ENCODE data around the gene CDK18.

The CDK18 gene

DNA sequence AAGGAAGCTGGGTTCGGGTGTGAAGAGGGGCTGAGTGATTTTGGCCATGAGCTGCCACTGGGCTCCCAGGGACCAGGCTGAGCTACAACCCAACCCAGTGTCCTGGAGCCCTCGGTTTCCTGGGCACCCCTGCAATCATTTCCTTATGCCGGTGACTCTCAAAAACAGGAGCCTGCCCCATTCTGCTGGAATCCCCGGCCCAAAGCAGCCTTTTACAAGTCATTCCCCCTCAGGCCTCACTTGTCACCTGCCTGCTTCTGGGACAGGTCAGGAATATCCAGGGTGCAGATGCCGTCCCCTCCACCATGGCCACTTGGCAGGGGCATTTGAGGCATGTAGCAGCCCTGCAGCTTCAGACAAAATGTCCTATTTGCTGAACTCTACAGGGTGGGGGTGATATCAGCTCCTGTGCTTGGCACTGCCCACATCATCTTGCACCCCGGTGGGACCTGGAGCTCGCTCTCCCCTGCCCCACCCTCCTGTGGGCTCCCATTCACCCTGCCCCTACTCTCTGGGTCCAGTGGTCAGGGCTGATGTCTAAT lies 30.0 kb downstream of the CDK18 start:
- POLR2A ChIA-PET: no interaction called here
- H3K36me3 ChIP-seq (ENCODE audit: control insufficient read depth in 2 of 2, insufficient read depth in 1 of 2, low read length in 2 of 2): peaks cover 0 to 20% of the 10 kb centered on the region in 2 experiments; a peak in 1 of 3 replicates
- no peaks in the 10 kb centered on the region for H3K4me1 ChIP-seq (ENCODE audit: control insufficient read depth, insufficient read depth, low read length)
- H3K27ac ChIP-seq (ENCODE audit: extremely low read depth, low read depth, low read length): no peak overlapping the region
- CTCF ChIA-PET: interaction anchor here (0.8 to 2.7 kb wide), 5 partner anchors 9 to 182 kb away, joined by 3 to 20 read pairs (median 3); no protein-coding TSS in a partner anchor
- TF ChIP-seq ZNF211 (tag by site-specific recombination; IDR thresholded peaks at IDR 0.05; ENCODE audit: low read depth): no peak
- no peak for TF ChIP-seq ZNF248 (tag by site-specific recombination; IDR thresholded peaks at IDR 0.05)
- no peak for TF ChIP-seq ZNF610 (tag by site-specific recombination; IDR thresholded peaks at IDR 0.05; ENCODE audit: borderline replicate concordance)
- no peak for TF ChIP-seq ZBTB1 (tag by site-specific recombination; IDR thresholded peaks at IDR 0.05)
- no peak for TF ChIP-seq ZNF792 (tag by site-specific recombination; IDR thresholded peaks at IDR 0.05)
- TF ChIP-seq INSM2 (tag by site-specific recombination; IDR thresholded peaks at IDR 0.05): no peak
- TF ChIP-seq ZNF133 (tag by site-specific recombination; IDR thresholded peaks at IDR 0.05): no peak
- no peak for TF ChIP-seq ZNF184 (tag by site-specific recombination; IDR thresholded peaks at IDR 0.05)
- no peak for TF ChIP-seq ZNF426 (tag by site-specific recombination; IDR thresholded peaks at IDR 0.05)
- no peak for TF ChIP-seq ZNF391 (tag by site-specific recombination; IDR thresholded peaks at IDR 0.05; ENCODE audit: borderline replicate concordance, low read depth)
- no peak for TF ChIP-seq ZNF2 (tag by site-specific recombination; IDR thresholded peaks at IDR 0.05)
- no peak for TF ChIP-seq SCRT2 (tag by site-specific recombination; IDR thresholded peaks at IDR 0.05)
- TF ChIP-seq ZNF585B (tag by site-specific recombination; IDR thresholded peaks at IDR 0.05): no peak
- no peak for TF ChIP-seq KLF16 (tag by site-specific recombination; IDR thresholded peaks at IDR 0.05)
- TF ChIP-seq SALL2 (tag by site-specific recombination; IDR thresholded peaks at IDR 0.05; ENCODE audit: borderline replicate concordance): no peak
- no peak for TF ChIP-seq ZNF202 (tag by site-specific recombination; IDR thresholded peaks at IDR 0.05; ENCODE audit: borderline replicate concordance)
- H3K4me3 ChIP-seq (ENCODE audit: low read depth, low read length): no peak overlapping the region
- H3K9me3 ChIP-seq (ENCODE audit: control insufficient read depth, insufficient read depth, low read depth, low read length): no peaks in the 10 kb centered on the region

- ChIA-PET POLR2A (no interaction called here), CTCF (interaction anchor here (0.9 to 2.7 kb wide), 5 partner anchors 9 to 124 kb away, joined by 3 to 20 read pairs (median 4); no protein-coding TSS in a partner anchor)
- Histone ChIP-seq H3K9me3 (ENCODE audit: control insufficient read depth, insufficient read depth, low read depth, low read length) (no peaks in the 10 kb centered on the region), H3K4me3 (ENCODE audit: low read depth, low read length) (no peak overlapping the region), H3K27ac (ENCODE audit: extremely low read depth, low read depth, low read length) (no peak overlapping the region), H3K4me1 (ENCODE audit: control insufficient read depth, insufficient read depth, low read length) (no peaks in the 10 kb centered on the region), H3K36me3 (ENCODE audit: control insufficient read depth in 2 of 2, insufficient read depth in 1 of 2, low read length in 2 of 2) (peaks cover 0 to 18% of the 10 kb centered on the region in 2 experiments; a peak in 1 of 3 replicates)
- TF ChIP-seq, protein P1, sequence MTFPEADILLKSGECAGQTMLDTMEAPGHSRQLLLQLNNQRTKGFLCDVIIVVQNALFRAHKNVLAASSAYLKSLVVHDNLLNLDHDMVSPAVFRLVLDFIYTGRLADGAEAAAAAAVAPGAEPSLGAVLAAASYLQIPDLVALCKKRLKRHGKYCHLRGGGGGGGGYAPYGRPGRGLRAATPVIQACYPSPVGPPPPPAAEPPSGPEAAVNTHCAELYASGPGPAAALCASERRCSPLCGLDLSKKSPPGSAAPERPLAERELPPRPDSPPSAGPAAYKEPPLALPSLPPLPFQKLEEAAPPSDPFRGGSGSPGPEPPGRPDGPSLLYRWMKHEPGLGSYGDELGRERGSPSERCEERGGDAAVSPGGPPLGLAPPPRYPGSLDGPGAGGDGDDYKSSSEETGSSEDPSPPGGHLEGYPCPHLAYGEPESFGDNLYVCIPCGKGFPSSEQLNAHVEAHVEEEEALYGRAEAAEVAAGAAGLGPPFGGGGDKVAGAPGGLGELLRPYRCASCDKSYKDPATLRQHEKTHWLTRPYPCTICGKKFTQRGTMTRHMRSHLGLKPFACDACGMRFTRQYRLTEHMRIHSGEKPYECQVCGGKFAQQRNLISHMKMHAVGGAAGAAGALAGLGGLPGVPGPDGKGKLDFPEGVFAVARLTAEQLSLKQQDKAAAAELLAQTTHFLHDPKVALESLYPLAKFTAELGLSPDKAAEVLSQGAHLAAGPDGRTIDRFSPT (tag by site-specific recombination; IDR thresholded peaks at IDR 0.05): no peak
- TF ChIP-seq ZFP37 (tag by site-specific recombination; IDR thresholded peaks at IDR 0.05) (no peak), ZFP41 (tag by site-specific recombination; IDR thresholded peaks at IDR 0.05; ENCODE audit: borderline replicate concordance) (no peak), ZNF211 (tag by site-specific recombination; IDR thresholded peaks at IDR 0.05; ENCODE audit: low read depth) (no peak), ZNF362 (tag by site-specific recombination; IDR thresholded peaks at IDR 0.05) (no peak), ZNF585B (tag by site-specific recombination; IDR thresholded peaks at IDR 0.05) (no peak), ZNF837 (tag by site-specific recombination; IDR thresholded peaks at IDR 0.05) (no peak)
- TF ChIP-seq, protein P2, sequence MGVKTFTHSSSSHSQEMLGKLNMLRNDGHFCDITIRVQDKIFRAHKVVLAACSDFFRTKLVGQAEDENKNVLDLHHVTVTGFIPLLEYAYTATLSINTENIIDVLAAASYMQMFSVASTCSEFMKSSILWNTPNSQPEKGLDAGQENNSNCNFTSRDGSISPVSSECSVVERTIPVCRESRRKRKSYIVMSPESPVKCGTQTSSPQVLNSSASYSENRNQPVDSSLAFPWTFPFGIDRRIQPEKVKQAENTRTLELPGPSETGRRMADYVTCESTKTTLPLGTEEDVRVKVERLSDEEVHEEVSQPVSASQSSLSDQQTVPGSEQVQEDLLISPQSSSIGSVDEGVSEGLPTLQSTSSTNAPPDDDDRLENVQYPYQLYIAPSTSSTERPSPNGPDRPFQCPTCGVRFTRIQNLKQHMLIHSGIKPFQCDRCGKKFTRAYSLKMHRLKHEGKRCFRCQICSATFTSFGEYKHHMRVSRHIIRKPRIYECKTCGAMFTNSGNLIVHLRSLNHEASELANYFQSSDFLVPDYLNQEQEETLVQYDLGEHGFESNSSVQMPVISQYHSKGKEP (tag by site-specific recombination; IDR thresholded peaks at IDR 0.05): no peak
Measured at GRCh38 chr1:205535096-205535495, 30.6 kb downstream of the CDK18 start.

Measured in HEK293 (cell line).